IMR-90 (cell line): ENCODE results near the gene TPD52L2. TPM values are rescaled to one million over a fixed set of nuclear protein-coding genes. Genes with fewer than 3 reads are reported as not detected.

ENCODE experiments used
- ATAC-seq: fragments of 200-7000 bp; cut with Tn5 transposase; 2 replicates; pipeline ENCODE4 v1.9.1; 2020; ENCODE audit warnings: low read depth, mild to moderate bottlenecking, moderate library complexity
- BruUV-seq: library from RNA; stranded (reverse); fragments of 400-500 nt; replicated peaks from 2 replicates; lab custom pipeline; 2021; lab: Mats Ljungman, UMichigan
- CTCF ChIA-PET: fragments of 300-600 bp; formaldehyde crosslinking; extraction: SDS; loops from one replicate; lab custom pipeline; 2021; ENCODE audit warnings: antibody characterized with exemption; lab: Yijun Ruan, JAX
- POLR2A ChIA-PET: fragments of 300-600 bp; sonication (Branson Sonifier 250); formaldehyde crosslinking; loops from one replicate; lab custom pipeline; 2022; ENCODE audit warnings: antibody characterized with exemption; ENCODE audit not compliant: unreplicated experiment; lab: Charles Lee
- DNase-seq: peaks from one replicate; pipeline ENCODE4 v3.0.0; 2013
- H2AFZ ChIP-seq: replicated peaks from 2 replicates; pipeline ENCODE3; 2013; ENCODE audit warnings: low read length, mild to moderate bottlenecking; ENCODE audit not compliant: poor library complexity
- H2AK5ac ChIP-seq: 2 replicates; pipeline ENCODE4 v1.6.1; 2013; ENCODE audit warnings: low read depth, low read length, inconsistent platforms
- H2AK9ac ChIP-seq: replicated peaks from 2 replicates; pipeline ENCODE3; 2013; ENCODE audit warnings: mild to moderate bottlenecking, low read depth, low read length, moderate library complexity; ENCODE audit not compliant: poor library complexity
- H2BK120ac ChIP-seq: 2 replicates; pipeline ENCODE4 v1.6.1; 2013; ENCODE audit warnings: low read depth, low read length, inconsistent platforms
- H2BK15ac ChIP-seq: 3 replicates; pipeline ENCODE4 v1.6.1; 2013; ENCODE audit warnings: low read depth, low read length, inconsistent platforms
- H2BK20ac ChIP-seq: 2 replicates; pipeline ENCODE4 v1.6.1; 2013; ENCODE audit warnings: low read depth, mild to moderate bottlenecking, inconsistent platforms, low read length, moderate library complexity
- H2BK5ac ChIP-seq: 2 replicates; pipeline ENCODE4 v1.6.1; 2013; ENCODE audit warnings: mild to moderate bottlenecking, low read depth, low read length, inconsistent platforms; ENCODE audit not compliant: poor library complexity, severe bottlenecking
- H3K14ac ChIP-seq: replicated peaks from 2 replicates; pipeline ENCODE4 v1.6.1; 2013; ENCODE audit warnings: low read depth, low read length, inconsistent platforms
- H3K18ac ChIP-seq: 2 replicates; pipeline ENCODE4 v1.6.1; 2013; ENCODE audit warnings: low read depth, low read length, control low read depth
- H3K23ac ChIP-seq: 2 replicates; pipeline ENCODE4 v1.6.1; 2013; ENCODE audit warnings: low read depth, low read length, inconsistent platforms
- H3K27ac ChIP-seq: 2 replicates; pipeline ENCODE4 v1.5.1; 2013; ENCODE audit warnings: mild to moderate bottlenecking, control low read depth, low read length; ENCODE audit not compliant: insufficient read depth
- H3K27me3 ChIP-seq: 2 replicates; pipeline ENCODE4 v1.6.1; 2013; ENCODE audit warnings: low read length; ENCODE audit not compliant: control insufficient read depth, insufficient read depth
- H3K36me3 ChIP-seq: 2 replicates; pipeline ENCODE4 v1.6.1; 2013; ENCODE audit warnings: low read length, mixed read lengths; ENCODE audit not compliant: control insufficient read depth, insufficient read depth
- H3K4ac ChIP-seq: 2 replicates; pipeline ENCODE4 v1.6.1; 2013; ENCODE audit warnings: low read depth, low read length, inconsistent platforms
- H3K4me1 ChIP-seq: 2 replicates; pipeline ENCODE4 v1.6.1; 2013; ENCODE audit warnings: low read length, mixed read lengths; ENCODE audit not compliant: control insufficient read depth, insufficient read depth
- H3K4me2 ChIP-seq: 2 replicates; pipeline ENCODE4 v1.6.1; 2013; ENCODE audit warnings: low read depth, mild to moderate bottlenecking, control low read depth, low read length, moderate library complexity
- H3K4me3 ChIP-seq: 2 replicates; pipeline ENCODE4 v1.5.1; 2013; ENCODE audit warnings: low read depth, mild to moderate bottlenecking, control low read depth, low read length, moderate library complexity; ENCODE audit not compliant: insufficient read depth
- H3K56ac ChIP-seq: 2 replicates; pipeline ENCODE4 v1.6.1; 2013; ENCODE audit warnings: low read length, inconsistent platforms; ENCODE audit not compliant: insufficient read depth; ENCODE audit errors: extremely low read depth
- H3K79me1 ChIP-seq, 2 experiments: 2 replicates each; pipeline ENCODE4 v1.6.1; 2013; ENCODE audit warnings: low read length in 2 of 2, inconsistent platforms in 1 of 2, low read depth in 1 of 2
- H3K9ac ChIP-seq: 2 replicates; pipeline ENCODE4 v1.6.1; 2013; ENCODE audit warnings: low read depth, low read length, control low read depth
- H3K9me1 ChIP-seq: 2 replicates; pipeline ENCODE4 v1.6.1; 2013; ENCODE audit warnings: low read length, inconsistent platforms; ENCODE audit not compliant: insufficient read depth
- H3K9me3 ChIP-seq: 2 replicates; pipeline ENCODE4 v1.6.1; 2013; ENCODE audit warnings: low read length; ENCODE audit not compliant: control insufficient read depth, insufficient read depth
- H4K20me1 ChIP-seq: 2 replicates; pipeline ENCODE4 v1.6.1; 2013; ENCODE audit warnings: low read length, inconsistent platforms; ENCODE audit not compliant: insufficient read depth
- H4K5ac ChIP-seq: 2 replicates; pipeline ENCODE4 v1.6.1; 2013; ENCODE audit warnings: mild to moderate bottlenecking, low read depth, low read length, control low read depth
- H4K8ac ChIP-seq, 2 experiments: 2 replicates each; pipeline ENCODE4 v1.6.1; 2013; ENCODE audit warnings: low read depth in 2 of 2, low read length in 2 of 2, control low read depth in 1 of 2, inconsistent platforms in 1 of 2
- H4K91ac ChIP-seq: 2 replicates; pipeline ENCODE4 v1.6.1; 2013; ENCODE audit warnings: low read depth, low read length, inconsistent platforms; ENCODE audit not compliant: insufficient read depth
- CHD1 ChIP-seq: IDR thresholded peaks from 2 replicates; pipeline ENCODE4 v1.6.1; 2012; ENCODE audit warnings: low read depth, low read length, improper control_type of control experiment
- MAZ ChIP-seq: IDR thresholded peaks from 2 replicates; pipeline ENCODE4 v1.6.1; 2012; ENCODE audit warnings: low read depth, mild to moderate bottlenecking, low read length, improper control_type of control experiment, moderate library complexity, borderline replicate concordance
- WGBS, 2 experiments: methylation state at CpG; one replicate each; pipeline versions ENCODE4 v1.1.5 to v1.1.7; 2013; ENCODE audit warnings: missing lambda C conversion rate in 2 of 2; ENCODE audit not compliant: insufficient read length in 1 of 2; ENCODE audit errors: extremely low coverage in 2 of 2; 5-methylcytosine and 5-hydroxymethylcytosine counted together
- dilution Hi-C: fragments of 300-500 bp; cut with HindIII; formaldehyde crosslinking; loops from one replicate; pipeline ENCODE4 v1.14.3; 2018; ENCODE audit warnings: low sequenced_read_pairs; ENCODE audit not compliant: unreplicated experiment
- in situ Hi-C: fragments of 300-500 bp; cut with MboI; formaldehyde crosslinking; loops from 3 replicates; pipeline ENCODE4 v1.14.3; 2019; ENCODE audit warnings: low sequenced_read_pairs, inconsistent platforms, mixed read lengths
- intact Hi-C: fragments of 100-400 bp; cut with micrococcal nuclease; formaldehyde crosslinking; loops from 2 replicates; pipeline ENCODE4 v1.10.0; 2022
- polyA plus RNA-seq, 3 experiments: library from polyadenylated mRNA; depleted of rRNA; stranded (reverse); fragments of >200 nt; gene quantifications; 2 replicates each; pipeline ENCODE4 v1.2.3, GENCODE V29; 2012; ENCODE audit warnings: low replicate concordance in 1 of 3
- total RNA-seq: library from RNA; depleted of rRNA; stranded (reverse); fragments of >200 nt; gene quantifications from 2 replicates; pipeline ENCODE4 v1.2.3, GENCODE V29; 2012

Gene TPD52L2
- total and polyA plus RNA-seq, 2 of the 4 experiments (the other 2 are of a cell fraction) = 113 to 189 TPM

- Histone ChIP-seq H3K4me3 (no peak overlapping the region), H2BK15ac (no peak overlapping the region), H2AK9ac (no peak overlapping the region), H2AK5ac (no peak overlapping the region), H4K5ac (no peak overlapping the region), H4K91ac (no peak overlapping the region), H3K23ac (no peak overlapping the region), H3K14ac (no peak overlapping the region), H2BK20ac (no peak overlapping the region), H2BK5ac (no peak overlapping the region), H3K79me1 (peaks cover 2 to 75% of the 10 kb centered on the region in 2 experiments; a peak in 3 of 4 replicates), H3K56ac (no peak overlapping the region), H3K4me2 (no peak overlapping the region), H3K36me3 (peaks cover 15% of the 10 kb centered on the region), H3K27me3 (no peaks in the 10 kb centered on the region), H4K20me1 (peaks cover 92% of the 10 kb centered on the region), H3K27ac (no peak overlapping the region), H3K4me1 (peaks cover 13% of the 10 kb centered on the region), H4K8ac (no peak overlapping the region), H3K9me3 (no peaks in the 10 kb centered on the region), H3K18ac (no peak overlapping the region), H3K4ac (no peak overlapping the region), H2BK120ac (no peak overlapping the region), H3K9me1 (peaks cover 20% of the 10 kb centered on the region), H3K9ac (no peak overlapping the region), H2AFZ (no peak overlapping the region)
- BruUV-seq = no TSS peak
- ATAC-seq (no peak), DNase-seq (no peak)
- in situ Hi-C loops = no loop called here
- dilution Hi-C loops = no loop called here
- intact Hi-C loops = no loop called here
- ChIA-PET POLR2A (no interaction called here), CTCF (no interaction called here)
- no peak for TF ChIP-seq CHD1
- no peak for TF ChIP-seq MAZ
- no CpG with 5 or more reads among the region's 3 CpGs for WGBS, 2 experiments
Observed at GRCh38 chr20:63900413-63900812, 35.3 kb downstream of the TPD52L2 start.
